ENCODE data around the gene FANCL.

DNA sequence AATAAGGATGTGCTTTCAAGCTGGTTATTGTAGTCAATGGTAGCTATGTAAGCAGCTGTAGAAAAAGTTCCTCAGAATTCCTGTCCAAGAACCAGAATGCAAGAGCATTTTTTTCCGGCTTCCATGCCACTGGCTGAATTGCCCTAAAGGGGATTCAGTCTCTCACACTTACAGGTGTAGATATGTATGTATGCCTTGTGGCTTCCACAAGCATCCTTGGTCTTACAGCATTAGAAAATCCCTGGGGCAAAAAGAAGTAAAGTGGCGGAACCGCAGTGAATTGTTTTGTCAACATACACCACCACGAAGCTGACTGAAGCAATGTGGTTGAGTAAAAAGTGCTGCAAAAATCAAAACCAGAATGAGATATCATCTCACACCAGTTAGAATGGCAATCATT, 54.6 kb downstream of the FANCL start:
- no peak for TF ChIP-seq POLR2A (IDR thresholded peaks at IDR 0.05)
- TF ChIP-seq, protein P1, sequence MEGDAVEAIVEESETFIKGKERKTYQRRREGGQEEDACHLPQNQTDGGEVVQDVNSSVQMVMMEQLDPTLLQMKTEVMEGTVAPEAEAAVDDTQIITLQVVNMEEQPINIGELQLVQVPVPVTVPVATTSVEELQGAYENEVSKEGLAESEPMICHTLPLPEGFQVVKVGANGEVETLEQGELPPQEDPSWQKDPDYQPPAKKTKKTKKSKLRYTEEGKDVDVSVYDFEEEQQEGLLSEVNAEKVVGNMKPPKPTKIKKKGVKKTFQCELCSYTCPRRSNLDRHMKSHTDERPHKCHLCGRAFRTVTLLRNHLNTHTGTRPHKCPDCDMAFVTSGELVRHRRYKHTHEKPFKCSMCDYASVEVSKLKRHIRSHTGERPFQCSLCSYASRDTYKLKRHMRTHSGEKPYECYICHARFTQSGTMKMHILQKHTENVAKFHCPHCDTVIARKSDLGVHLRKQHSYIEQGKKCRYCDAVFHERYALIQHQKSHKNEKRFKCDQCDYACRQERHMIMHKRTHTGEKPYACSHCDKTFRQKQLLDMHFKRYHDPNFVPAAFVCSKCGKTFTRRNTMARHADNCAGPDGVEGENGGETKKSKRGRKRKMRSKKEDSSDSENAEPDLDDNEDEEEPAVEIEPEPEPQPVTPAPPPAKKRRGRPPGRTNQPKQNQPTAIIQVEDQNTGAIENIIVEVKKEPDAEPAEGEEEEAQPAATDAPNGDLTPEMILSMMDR (IDR thresholded peaks at IDR 0.05): no peak

Measured in right lobe of liver (tissue), 4 donors.